CD4-positive, alpha-beta T cell treated with Interleukin-15 for 4 hours (primary cell): ENCODE results near the gene VN1R2.
"Not testable (repeated sequence)": the region's sequence is repeated elsewhere in the genome, so short reads cannot be mapped to it uniquely, and the experiment has no call there.

ENCODE experiments used
- DNase-seq: peaks from one replicate; pipeline ENCODE4 v3.0.0-alpha.2; 2020; ENCODE audit warnings: low spot score

VN1R2 gene, protein sequence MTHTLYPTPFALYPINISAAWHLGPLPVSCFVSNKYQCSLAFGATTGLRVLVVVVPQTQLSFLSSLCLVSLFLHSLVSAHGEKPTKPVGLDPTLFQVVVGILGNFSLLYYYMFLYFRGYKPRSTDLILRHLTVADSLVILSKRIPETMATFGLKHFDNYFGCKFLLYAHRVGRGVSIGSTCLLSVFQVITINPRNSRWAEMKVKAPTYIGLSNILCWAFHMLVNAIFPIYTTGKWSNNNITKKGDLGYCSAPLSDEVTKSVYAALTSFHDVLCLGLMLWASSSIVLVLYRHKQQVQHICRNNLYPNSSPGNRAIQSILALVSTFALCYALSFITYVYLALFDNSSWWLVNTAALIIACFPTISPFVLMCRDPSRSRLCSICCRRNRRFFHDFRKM

DNA sequence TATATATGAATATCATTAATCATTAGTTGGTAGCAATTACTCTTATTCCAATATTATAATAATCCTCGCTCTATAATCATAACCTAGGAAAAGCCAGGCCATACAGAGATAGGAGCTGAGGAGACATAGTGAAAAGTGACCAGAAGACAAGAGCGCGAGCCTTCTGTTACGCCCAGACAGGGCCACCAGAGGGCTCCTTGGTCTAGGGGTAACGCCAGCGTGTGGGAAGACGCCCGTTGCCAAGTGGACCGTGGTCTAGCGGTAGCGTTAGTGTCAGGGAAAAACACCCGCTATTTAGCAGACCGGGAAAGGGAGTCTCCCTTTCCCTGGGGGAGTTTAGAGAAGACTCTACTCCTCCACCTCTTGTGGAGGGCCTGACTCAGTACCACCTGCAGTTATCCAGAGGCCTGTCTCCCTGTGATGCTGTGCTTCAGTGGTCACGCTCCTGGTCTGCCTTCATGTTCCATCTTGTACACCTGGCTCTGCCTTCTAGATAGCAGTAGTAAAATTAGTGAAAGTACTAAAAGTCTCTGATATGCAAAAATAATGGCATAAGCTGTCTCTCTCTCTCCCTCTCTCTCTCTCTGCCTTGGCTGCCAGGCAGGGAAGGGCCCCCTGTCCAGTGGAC, at the start of gene VN1R2:
Gene VN1R2, plus strand, starts transcription at position 578 of the 628 bp plus-strand sequence. CDS start 84 bp downstream, outside the sequence.
- DNase-seq = not testable (repeated sequence)

DNA sequence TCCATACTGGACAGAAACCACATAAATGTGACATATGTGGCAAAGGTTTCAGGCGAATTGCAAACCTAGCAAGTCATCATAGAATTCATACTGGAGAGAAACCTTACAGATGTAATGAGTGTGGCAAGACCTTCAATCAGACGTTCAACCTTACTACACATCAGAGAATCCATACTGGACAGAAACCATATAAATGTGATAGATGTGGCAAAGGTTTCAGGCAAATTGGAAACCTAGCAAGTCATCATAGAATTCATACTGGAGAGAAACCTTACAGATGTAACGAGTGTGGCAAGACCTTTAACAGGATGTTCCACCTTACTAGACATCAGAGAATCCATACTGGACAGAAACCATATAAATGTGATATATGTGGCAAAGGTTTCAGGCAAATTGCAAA, 46.5 kb upstream of the VN1R2 start:
- DNase-seq = not testable (repeated sequence)

DNA sequence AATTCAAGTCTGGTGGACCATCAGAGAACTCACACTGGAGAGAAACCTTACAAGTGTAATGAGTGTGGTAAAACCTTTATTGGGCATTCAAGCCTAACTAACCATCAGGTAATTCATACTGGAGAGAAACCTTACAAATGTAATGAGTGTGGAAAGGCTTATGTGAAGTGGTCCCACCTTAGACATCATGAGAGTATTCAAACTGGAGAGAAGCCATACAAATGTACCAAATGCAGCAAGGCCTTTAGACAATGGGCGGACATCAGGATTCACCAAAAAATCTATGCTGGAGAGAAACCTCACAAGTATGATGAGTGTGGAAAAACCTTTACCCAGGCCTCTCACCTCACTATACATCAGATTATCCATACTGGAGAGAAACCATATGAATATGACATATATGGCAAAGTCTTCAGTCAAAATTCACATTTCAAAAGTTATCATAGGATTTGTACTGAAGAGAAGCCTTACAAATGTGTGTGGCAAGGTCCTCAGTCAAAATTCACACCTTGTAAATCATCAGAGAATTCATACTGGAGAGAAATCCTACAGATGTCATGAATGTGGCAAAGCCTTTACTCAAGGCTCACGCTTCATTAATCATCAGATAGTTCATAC, 45.3 kb upstream of the VN1R2 start:
- no peak for DNase-seq

DNA sequence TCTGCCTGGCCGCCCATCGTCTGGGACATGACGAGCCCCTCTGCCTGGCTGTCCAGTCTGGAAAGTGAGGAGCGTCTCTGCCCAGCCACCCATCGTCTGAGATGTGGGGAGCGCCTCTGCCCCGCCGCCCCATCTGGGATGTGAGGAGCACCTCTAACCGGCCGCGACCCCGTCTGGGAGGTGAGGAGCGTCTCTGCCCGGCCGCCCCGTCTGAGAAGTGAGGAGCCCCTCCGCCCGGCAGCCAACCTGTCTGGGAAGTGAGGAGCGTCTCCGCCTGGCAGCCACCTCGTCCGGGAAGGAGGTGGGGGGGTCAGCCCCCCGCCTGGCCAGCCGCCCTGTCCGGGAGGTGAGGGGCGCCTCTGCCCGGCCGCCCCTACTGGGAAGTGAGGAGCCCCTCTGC, 35.4 kb upstream of the VN1R2 start:
- DNase-seq = not testable (repeated sequence)

DNA sequence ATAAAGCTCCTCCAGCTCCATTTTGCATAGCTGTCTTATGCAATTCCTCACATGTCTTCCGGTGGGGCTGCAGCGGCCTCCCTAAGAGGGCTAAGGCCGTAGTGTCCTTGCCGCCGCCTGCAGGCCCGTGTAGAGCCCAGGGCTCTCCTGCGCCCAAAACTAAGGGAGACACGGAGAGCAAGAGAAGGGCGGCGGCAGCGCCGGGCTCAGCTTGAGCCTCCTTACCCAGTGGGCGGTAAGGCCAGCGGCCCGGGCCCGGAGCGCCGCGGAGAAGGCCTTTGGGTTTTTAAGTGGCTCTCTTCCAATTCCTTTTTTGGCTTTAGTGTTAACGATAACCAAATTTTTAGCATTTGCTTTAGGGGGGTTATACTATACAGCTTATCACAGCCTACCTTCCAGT, 33.5 kb upstream of the VN1R2 start:
- no peak for DNase-seq

DNA sequence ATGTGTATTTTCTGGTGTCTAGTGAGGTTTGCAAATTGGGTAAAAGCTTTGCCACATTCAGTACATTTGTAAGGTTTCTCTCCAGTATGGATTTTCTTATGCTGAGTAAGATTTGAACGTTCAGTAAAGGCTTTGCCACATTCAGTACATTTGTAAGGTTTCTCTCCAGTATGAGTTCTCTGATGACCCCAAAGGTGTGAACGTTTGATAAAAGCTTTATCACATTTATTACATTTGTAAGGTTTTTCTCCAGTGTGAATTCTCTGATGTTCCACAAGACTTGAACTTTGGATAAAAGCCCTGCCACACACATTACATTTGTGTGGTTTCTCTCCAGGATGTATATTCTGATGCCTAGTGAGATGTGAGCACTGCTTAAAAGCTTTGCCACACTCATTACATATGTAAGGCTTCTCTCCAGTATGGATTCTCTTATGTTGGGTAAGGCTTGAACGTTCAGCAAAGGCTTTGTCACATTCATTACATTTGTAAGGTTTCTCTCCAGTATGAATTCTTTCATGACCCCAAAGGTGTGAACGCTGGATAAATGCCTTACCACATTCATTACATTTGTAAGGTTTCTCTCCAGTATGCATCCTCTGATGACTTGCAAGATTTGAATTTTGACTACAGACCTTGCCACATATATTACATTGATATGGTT, 20.8 kb upstream of the VN1R2 start:
- no peak for DNase-seq

DNA sequence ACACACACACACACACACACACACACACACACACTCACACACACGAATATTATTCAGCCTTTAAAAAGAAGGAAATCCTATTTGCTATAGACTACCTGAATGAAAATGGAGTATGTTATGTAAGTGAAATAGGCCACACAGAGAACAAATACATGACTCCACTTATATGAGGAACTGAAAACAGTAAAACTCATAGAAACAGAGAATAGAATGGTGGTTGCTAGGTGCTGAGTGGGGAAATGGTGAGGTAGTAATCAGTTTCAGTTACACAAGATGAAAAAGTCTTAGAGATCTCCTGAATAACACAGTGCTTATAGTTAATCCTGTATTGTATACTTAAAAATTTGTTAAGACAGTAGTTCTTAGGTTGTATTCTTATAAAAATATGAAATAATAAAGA, 11.6 kb upstream of the VN1R2 start:
- DNase-seq = no peak

DNA sequence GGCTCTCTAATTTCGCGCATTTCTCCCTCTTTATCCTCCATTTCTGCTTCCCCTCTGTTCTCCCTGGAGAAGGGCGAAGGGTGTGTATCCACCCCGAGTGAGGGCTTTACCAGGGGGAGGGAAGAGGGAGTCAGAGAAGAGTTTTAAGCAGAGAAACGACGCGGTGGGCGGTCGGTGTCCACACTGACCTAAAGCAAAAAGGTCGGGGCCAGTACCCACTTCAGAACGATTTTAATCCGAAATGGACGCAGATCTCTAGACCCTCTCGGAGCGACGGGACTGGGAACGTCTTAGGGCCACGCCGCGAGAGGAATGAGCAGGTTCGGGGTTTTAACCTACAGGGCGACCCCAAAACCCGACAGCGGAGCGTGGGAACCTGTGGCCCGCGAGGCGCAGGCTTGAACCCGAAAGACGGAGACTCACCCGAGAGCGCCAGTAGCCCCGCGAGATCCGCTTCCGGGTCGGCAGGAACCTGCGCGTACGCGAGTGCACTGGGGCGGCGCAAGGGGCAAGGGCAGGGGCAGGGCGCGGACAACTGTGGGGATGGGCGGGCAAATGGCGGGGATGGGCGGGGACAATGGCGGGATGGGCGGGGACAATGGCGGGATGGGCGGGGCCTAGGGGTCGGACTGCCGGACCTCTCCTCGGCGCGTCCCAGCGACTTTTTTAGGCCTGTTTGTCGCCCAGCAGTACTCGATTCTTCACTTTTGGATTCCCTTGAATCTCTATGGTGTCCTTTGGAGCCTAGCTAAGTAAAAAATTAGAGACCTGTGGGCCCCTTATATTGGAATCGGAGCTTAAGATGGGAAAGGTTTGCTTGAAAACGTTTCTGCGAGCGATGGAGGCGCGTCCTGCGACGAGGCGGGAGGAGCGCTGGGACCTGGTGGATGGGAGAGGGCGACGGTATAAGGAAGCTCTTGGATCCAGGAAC, 3.4 kb upstream of the VN1R2 start, which contains the start of gene ZNF677:
Gene ZNF677, minus strand, starts transcription at position 463 of the 931 bp plus-strand sequence. CDS start 3,323 bp downstream, outside the sequence.
- DNase-seq = peak; percentile 80

DNA sequence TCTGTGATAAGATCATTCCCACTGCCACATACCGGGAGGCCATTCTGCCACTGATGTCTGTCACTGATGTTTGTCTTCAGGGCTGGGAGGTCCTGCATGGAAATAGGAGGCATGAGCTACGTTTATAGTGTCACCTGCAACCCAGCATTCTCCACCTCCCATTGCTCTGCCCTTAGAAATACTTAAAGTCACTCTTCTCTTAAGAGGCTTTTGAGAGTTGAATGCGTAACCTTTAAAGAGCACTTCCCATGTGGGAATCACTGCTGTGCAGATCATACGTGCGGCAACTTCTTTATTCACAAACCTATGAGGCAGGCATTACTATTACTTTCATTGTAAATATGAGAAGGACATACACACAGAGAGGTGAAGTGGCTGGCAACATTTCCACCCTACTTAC, 9.5 kb downstream of the VN1R2 start, which contains the start of gene VN1R4:
Gene VN1R4, minus strand, starts transcription at position 101 of the 400 bp plus-strand sequence. Its CDS starts 58 bp downstream, at position 43.
- not testable (repeated sequence) for DNase-seq

DNA sequence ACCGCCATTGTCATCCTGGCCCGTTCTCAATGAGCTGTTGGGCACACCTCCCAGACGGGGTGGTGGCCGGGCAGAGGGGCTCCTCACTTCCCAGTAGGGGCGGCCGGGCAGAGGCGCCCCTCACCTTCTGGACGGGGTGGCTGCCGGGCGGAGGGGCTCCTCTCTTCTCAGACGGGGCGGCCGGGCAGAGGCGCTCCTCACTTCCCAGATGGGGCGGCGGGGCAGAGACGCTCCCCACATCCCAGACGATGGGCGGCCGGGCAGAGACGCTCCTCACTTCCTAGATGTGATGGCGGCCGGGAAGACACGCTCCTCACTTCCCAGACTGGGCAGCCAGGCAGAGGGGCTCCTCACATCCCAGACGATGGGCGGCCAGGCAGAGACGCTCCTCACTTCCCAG, 11.8 kb downstream of the VN1R2 start:
- not testable (repeated sequence) for DNase-seq

DNA sequence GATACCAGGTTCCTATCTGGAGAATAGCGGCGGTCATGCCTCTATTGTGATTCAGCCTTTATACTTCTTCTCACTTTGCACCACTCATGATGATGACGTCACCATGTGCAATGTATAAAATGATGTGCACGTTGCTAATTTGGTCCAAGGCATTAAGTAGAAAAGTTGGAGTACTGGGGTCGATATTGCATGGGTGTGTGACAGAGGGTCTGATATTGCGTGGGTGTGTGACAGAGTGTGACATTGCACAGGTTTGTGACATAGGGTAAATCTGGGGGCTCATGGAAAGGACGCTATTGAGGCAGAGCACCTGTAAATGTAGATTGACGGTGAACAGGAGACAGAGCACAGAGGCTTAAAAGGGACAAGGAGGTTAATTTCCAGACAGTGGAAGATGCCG, 14.0 kb downstream of the VN1R2 start:
- no peak for DNase-seq

DNA sequence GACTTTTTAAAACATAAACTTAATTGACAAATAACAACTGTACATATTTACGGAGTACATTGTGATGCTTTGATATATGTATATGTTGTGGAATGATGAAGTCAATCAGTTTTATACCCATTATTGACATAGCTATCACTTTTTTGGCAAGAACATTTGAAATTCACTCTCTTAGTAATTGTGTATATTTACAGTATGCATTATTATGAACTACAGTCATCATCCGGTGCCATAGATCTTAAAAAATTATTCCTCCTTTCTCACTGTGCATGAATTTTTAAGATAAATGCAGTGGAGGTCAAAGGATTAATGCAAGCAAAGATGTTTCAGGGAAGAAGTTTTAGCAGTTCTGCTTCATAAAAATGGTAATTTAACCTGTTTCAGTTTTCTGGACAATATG, 17.4 kb downstream of the VN1R2 start:
- no peak for DNase-seq

DNA sequence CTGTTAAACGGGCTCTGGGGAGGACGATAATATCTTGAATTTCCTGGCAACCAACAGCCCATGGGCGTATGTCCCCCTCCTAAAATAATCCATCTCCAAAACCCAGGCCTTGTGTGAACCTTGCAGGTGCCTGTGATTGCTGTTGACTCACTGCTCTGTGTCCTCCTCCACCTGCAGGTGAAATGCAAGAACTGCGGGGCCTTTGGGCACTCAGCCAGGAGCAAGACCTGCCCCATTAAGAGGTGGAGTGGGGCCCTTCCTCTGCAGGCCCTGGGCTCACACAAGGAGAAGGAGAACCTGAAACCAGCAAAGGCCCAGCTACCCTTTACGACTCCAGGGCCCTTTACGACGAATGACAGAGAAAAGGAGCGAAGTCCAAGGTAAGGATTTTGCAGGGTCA, 23.9 kb downstream of the VN1R2 start:
- not testable (repeated sequence) for DNase-seq

DNA sequence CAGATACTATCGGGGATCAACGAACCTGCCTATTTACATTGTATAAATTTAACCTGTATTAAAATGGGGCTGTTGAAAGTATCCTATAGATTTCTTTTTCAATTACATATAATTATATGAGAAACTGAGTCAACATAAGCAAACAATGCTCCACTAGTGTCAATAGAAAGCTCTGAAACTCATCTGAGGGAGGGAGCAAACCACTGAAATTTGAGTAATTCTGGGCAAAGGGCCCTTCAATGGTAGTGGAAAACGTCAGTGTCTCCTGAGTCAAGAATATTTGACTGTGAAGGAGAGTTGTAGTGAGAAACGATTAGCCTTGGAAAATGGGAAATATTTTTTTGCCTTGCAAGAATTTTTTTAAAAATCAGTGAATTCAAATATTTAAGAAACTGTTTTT, 27.0 kb downstream of the VN1R2 start:
- no peak for DNase-seq

DNA sequence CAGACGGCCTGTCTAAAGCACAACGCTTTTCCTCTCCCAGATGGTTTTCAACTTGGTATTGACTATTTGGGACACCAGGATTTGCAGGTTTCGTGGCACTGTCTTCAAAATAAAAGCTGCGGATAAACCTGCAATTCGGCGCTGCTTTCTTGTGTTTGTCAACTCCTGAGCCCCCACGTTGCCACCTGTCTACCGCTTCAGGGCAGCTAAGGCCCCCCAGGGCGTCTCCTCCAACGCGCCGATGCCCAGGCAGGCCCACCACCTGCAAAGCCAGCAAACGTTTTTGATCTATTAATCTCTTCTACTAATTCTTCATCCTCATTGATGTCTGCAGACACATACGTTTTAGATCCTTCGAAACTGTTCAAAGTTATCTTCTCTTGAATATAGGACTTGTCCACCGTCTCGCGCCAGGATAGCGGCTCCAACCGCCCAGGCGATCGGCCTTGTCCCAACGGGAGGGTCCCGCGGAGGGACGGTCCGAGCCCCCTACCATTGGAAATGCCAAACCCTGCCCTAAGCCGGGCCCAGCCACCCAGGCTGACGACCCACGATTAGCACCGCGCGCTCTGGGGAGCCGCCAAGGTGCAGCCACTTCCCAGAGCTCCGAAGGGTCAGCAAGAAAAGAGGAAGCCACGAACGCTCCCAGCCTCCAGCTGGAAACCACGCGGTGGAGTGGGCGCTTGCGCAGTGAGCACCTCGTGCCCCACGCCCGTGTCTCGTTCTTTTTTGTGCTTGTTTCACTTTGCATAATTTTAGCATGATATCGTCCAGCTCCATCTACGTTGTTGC, 32.9 kb downstream of the VN1R2 start:
- no peak for DNase-seq

DNA sequence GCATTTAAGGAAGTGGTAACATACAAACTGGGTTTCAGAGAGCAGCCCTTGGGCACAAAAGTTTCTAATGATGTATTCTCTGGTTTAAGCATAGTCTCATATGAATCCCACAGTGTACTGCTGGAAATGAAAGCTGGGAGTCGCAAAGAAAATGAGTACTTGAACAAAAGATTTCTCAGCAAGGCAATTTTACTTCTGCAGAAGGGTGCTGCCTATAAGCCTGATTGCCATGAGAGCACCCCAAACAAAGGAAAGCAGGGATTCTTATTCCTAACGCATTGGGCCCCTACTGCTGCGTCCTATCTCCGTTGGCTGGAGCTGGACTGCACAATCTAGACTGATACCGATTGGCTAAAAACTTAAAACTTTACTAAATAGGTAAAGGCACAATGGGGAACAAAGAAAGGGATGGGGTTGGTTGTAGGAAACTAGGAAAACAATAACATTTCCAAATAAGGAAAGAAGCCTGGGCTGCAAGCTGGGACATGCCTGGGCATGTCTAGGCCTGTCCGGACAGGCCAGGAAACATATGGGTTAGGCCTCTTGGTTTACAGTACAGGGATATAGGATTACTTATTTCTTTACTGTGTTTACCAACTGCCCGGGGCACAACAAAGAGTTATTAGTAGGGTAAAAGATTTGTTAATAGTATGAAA, 36.8 kb downstream of the VN1R2 start:
- DNase-seq = no peak

DNA sequence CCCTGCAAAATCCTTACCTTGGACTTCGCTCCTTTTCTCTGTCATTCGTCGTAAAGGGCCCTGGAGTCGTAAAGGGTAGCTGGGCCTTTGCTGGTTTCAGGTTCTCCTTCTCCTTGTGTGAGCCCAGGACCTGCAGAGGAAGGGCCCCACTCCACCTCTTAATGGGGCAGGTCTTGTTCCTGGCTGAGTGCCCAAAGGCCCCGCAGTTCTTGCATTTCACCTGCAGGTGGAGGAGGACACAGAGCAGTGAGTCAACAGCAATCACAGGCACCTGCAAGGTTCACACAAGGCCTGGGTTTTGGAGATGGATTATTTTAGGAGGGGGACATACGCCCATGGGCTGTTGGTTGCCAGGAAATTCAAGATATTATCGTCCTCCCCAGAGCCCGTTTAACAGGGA, 43.2 kb downstream of the VN1R2 start:
- DNase-seq = not testable (repeated sequence)

DNA sequence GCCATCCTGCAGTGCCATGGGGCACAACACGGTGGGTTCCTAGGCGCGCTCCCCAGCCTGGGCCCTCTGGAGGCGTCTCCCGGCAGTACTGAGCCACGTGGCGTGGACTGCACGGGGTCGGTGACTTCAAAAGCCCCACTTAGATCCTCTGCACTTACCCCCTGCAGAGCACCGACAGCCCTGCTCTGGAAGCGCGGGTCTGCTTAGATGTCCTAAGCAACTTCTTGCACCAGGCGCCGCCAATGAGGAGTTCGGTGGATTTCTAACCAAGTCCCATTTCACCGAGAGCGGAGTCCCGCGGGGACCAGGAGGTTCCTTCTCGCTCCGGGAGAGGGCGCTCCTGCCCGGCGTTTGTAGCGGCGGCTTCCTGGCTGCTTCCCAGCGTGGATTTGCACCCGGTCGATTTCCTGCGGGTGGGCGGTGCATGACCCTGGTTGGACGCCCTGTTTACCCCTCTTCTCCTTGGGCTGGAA, 50.3 kb downstream of the VN1R2 start:
- DNase-seq = no peak
